ENCODE measurements around the gene USP20. TPM values are rescaled to one million over a fixed set of nuclear protein-coding genes. Genes with fewer than 3 reads are reported as not detected.
A peak's percentile ranks its signal among the peaks of the same experiment; 100 is the strongest.

USP20 gene
- total RNA-seq, 2 donors from 2014 or later: 24.4 to 25.8 TPM

DNA sequence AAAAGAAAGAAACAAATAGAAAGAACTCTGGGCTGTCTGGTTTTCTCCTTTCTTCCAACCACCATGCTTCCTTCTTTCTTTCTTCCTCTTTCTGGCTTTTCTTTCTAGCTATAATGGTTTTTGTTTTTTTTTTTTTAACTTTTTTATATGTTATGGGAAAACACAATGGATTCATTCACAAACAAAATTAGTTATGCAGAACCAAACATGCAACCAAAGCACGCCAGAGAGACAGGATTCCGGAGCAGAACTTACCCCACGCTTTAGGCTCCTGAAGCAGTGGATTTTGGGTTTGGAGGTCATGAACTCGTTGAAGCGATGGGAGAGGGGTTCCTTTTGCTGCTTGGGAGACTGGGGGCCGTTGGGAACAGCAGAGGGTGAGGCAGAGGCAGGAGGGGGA, 88.3 kb downstream of the USP20 start:
- H3K9me3 ChIP-seq (ENCODE audit: control insufficient read depth, low read length): no peaks in the 10 kb centered on the region
- Mint-ChIP-seq H3K27me3 (ENCODE audit: insufficient read depth) (no peaks in the 10 kb centered on the region), H3K36me3 (ENCODE audit: low read depth) (peaks cover 33% of the 10 kb centered on the region), H3K4me1 (no peaks in the 10 kb centered on the region), H3K27ac (peak overlapping the region; percentile 77), H3K4me3 (no peak overlapping the region), H3K9me3 (no peaks in the 10 kb centered on the region)
- no peak overlapping the region for H3K27ac ChIP-seq (ENCODE audit: low read depth, low read length)
- peaks cover 55% of the 10 kb centered on the region for H3K36me3 ChIP-seq (ENCODE audit: control insufficient read depth, insufficient read depth, low read length)
- TF ChIP-seq, protein P1, sequence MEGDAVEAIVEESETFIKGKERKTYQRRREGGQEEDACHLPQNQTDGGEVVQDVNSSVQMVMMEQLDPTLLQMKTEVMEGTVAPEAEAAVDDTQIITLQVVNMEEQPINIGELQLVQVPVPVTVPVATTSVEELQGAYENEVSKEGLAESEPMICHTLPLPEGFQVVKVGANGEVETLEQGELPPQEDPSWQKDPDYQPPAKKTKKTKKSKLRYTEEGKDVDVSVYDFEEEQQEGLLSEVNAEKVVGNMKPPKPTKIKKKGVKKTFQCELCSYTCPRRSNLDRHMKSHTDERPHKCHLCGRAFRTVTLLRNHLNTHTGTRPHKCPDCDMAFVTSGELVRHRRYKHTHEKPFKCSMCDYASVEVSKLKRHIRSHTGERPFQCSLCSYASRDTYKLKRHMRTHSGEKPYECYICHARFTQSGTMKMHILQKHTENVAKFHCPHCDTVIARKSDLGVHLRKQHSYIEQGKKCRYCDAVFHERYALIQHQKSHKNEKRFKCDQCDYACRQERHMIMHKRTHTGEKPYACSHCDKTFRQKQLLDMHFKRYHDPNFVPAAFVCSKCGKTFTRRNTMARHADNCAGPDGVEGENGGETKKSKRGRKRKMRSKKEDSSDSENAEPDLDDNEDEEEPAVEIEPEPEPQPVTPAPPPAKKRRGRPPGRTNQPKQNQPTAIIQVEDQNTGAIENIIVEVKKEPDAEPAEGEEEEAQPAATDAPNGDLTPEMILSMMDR (conservative IDR thresholded peaks at IDR 0.05): no peak
- H3K27me3 ChIP-seq (ENCODE audit: control insufficient read depth, insufficient read depth, low read length, poor library complexity, severe bottlenecking): no peaks in the 10 kb centered on the region
- no peak for DNase-seq
- no peak overlapping the region for H3K4me3 ChIP-seq (ENCODE audit: low read length)
- WGBS, 2 experiments (ENCODE audit: insufficient coverage in 1 of 2, insufficient read length in 1 of 2): 90% methylated on average over 6 of the region's 6 CpGs; no CpG with 5 or more reads in 1 of the 2 experiments
- H3K9ac ChIP-seq (ENCODE audit: extremely low read depth, low read length, poor library complexity, severe bottlenecking): no peak overlapping the region
- no peaks in the 10 kb centered on the region for H3K4me1 ChIP-seq (ENCODE audit: control insufficient read depth, insufficient read depth, low read length)

DNA sequence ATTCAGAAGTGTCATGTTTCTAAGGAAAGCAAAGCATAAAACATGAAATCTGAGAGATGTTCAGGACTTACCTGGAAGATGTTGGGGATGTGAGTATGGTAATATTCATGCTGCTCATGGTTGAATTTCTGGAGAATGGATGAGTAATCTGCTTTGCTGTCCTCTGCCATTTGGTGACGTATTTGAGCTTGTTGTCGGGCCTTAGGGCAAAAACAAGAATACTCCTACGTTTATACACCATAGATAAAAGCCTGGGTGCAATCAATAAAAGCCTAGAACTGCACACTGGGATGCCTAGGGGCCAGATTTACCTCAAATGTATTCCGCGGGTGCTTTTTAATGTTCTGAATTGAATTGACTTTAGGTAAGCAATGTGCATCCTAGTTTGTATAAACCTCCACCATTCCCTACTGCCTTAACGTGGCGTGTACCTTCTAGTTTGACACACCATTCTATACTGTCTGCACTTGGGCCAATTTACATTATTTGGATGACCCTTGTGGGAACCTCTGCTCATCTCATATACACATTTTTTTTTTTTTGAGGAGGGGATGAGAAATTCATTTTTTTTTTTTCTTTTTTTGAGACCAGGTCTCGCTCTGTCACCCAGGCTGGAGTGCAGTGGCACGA, 94.4 kb downstream of the USP20 start:
- peaks cover 21% of the 10 kb centered on the region for H3K36me3 ChIP-seq (ENCODE audit: control insufficient read depth, insufficient read depth, low read length)
- H3K9me3 ChIP-seq (ENCODE audit: control insufficient read depth, low read length): no peaks in the 10 kb centered on the region
- Mint-ChIP-seq H3K4me1 (peaks cover 14% of the 10 kb centered on the region), H3K36me3 (ENCODE audit: low read depth) (peaks cover 30% of the 10 kb centered on the region), H3K27me3 (ENCODE audit: insufficient read depth) (no peaks in the 10 kb centered on the region), H3K27ac (no peak overlapping the region), H3K9me3 (no peaks in the 10 kb centered on the region), H3K4me3 (no peak overlapping the region)
- TF ChIP-seq, protein P1 (conservative IDR thresholded peaks at IDR 0.05): no peak
- no peak overlapping the region for H3K9ac ChIP-seq (ENCODE audit: extremely low read depth, low read length, poor library complexity, severe bottlenecking)
- no peak overlapping the region for H3K27ac ChIP-seq (ENCODE audit: low read depth, low read length)
- H3K4me1 ChIP-seq (ENCODE audit: control insufficient read depth, insufficient read depth, low read length): no peaks in the 10 kb centered on the region
- no peaks in the 10 kb centered on the region for H3K27me3 ChIP-seq (ENCODE audit: control insufficient read depth, insufficient read depth, low read length, poor library complexity, severe bottlenecking)
- H3K4me3 ChIP-seq (ENCODE audit: low read length): no peak overlapping the region
- 95 to 98% methylated on average over 7 to 9 of the region's 9 CpGs for WGBS, 2 experiments (ENCODE audit: insufficient coverage in 1 of 2, insufficient read length in 1 of 2)
- no peak for DNase-seq

DNA sequence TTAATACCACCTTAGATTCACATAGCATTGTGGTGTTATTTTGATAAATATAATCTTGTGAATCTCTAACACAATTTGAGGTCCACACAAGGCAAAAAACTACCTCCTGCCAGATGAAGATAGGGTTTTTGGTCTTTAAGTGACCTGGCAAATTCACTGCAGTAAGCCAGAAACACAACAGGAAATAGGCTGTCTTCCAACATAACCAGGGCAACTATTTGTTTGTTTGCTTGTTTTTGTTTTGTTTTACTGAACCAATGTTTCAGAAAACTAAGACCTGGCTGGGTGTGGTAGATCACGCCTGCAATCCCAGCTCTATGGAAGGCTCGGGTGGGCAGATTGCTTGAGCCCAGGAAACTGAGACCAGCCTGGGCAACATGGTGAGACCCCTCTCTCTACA, 95.5 kb downstream of the USP20 start:
- 94% methylated on average over 2 of the region's 2 CpGs; no CpG with 5 or more reads in 1 of the 2 experiments for WGBS, 2 experiments (ENCODE audit: insufficient coverage in 1 of 2, insufficient read length in 1 of 2)
- Mint-ChIP-seq H3K9me3 (no peaks in the 10 kb centered on the region), H3K4me3 (no peak overlapping the region), H3K27ac (no peak overlapping the region), H3K4me1 (peaks cover 14% of the 10 kb centered on the region), H3K36me3 (ENCODE audit: low read depth) (peaks cover 26% of the 10 kb centered on the region), H3K27me3 (ENCODE audit: insufficient read depth) (no peaks in the 10 kb centered on the region)
- TF ChIP-seq, protein P1 (conservative IDR thresholded peaks at IDR 0.05): no peak
- Histone ChIP-seq H3K27ac (ENCODE audit: low read depth, low read length) (no peak overlapping the region), H3K27me3 (ENCODE audit: control insufficient read depth, insufficient read depth, low read length, poor library complexity, severe bottlenecking) (no peaks in the 10 kb centered on the region), H3K9ac (ENCODE audit: extremely low read depth, low read length, poor library complexity, severe bottlenecking) (no peak overlapping the region), H3K36me3 (ENCODE audit: control insufficient read depth, insufficient read depth, low read length) (peaks cover 16% of the 10 kb centered on the region), H3K4me3 (ENCODE audit: low read length) (no peak overlapping the region), H3K4me1 (ENCODE audit: control insufficient read depth, insufficient read depth, low read length) (no peaks in the 10 kb centered on the region), H3K9me3 (ENCODE audit: control insufficient read depth, low read length) (no peaks in the 10 kb centered on the region)
- DNase-seq: no peak

Small RNA genes within 50 kb of the gene (microRNA-seq; reads per million reads assigned to microRNA genes)
- not detected for gene MIR6855 (ENCODE audit: borderline microRNAs expressed)

Other genes with a start within 250 kb of the USP20 start
- gene C9orf50, start 214.4 kb upstream of the USP20 start, total RNA-seq: not detected
- 10 to 100 TPM; 39.6 to 49.1 TPM for gene NTMT1, start 209.3 kb upstream of the USP20 start, total RNA-seq
- 10 to 100 TPM; 19.8 to 20.2 TPM for gene ASB6, start 193.3 kb upstream of the USP20 start, total RNA-seq
- 1 to 10 TPM; 1.0 to 3.8 TPM for gene PRRX2, start 169.8 kb upstream of the USP20 start, total RNA-seq
- under 1 TPM; 0.29 to 0.62 TPM for gene PTGES, start 82.4 kb upstream of the USP20 start, total RNA-seq
- 10 to 100 TPM; 15.2 to 16.9 TPM for gene TOR1B, start 32.3 kb upstream of the USP20 start, total RNA-seq
- gene TOR1A, start 11.3 kb upstream of the USP20 start, total RNA-seq: 10 to 100 TPM; 48.4 to 49.9 TPM
- gene C9orf78, start 183 bp upstream of the USP20 start, total RNA-seq: 10 to 100 TPM; 29.9 to 34.1 TPM
- 10 to 100 TPM; 41.4 to 43.3 TPM for gene FNBP1, start 207.7 kb downstream of the USP20 start, total RNA-seq
- 10 to 100 TPM; 50.7 to 62.0 TPM for gene GPR107, start 218.4 kb downstream of the USP20 start, total RNA-seq